Measurements from ENCODE around the gene POLR3K.

DNA sequence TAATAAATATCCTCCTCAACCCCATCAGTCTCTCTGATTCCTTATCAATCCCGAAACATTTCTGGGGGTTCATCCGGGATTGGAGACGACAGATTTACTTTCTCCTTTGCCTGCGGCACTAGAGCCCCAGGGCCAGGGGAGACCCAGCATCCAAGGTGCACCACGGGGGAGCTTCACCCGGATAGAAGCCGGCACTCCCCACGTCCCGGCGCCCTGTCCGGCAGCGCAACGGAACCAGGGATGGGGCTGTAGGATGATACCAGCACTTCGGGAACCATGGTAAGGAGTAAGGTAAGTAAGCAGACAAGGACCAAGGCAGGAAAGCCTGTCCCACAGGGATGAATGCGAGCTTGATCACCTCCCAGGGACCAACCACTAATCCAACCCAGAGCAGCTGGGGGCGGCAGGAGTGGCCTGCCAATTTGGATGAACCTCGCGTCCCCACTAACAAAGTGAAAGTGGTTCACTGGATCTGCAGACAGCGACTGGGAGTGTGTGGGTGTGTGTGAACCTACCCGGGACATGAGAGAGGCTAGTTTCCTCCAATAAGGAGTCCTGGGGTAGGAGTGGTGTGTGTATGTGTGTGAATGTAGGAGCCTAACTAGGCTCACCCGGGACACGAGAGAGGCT lies 11.9 kb downstream of the POLR3K start:
- TF ChIP-seq, protein P1, sequence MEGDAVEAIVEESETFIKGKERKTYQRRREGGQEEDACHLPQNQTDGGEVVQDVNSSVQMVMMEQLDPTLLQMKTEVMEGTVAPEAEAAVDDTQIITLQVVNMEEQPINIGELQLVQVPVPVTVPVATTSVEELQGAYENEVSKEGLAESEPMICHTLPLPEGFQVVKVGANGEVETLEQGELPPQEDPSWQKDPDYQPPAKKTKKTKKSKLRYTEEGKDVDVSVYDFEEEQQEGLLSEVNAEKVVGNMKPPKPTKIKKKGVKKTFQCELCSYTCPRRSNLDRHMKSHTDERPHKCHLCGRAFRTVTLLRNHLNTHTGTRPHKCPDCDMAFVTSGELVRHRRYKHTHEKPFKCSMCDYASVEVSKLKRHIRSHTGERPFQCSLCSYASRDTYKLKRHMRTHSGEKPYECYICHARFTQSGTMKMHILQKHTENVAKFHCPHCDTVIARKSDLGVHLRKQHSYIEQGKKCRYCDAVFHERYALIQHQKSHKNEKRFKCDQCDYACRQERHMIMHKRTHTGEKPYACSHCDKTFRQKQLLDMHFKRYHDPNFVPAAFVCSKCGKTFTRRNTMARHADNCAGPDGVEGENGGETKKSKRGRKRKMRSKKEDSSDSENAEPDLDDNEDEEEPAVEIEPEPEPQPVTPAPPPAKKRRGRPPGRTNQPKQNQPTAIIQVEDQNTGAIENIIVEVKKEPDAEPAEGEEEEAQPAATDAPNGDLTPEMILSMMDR (IDR thresholded peaks at IDR 0.05 in 2 of 3, conservative IDR thresholded peaks at IDR 0.05 in 1 of 3; ENCODE audit: borderline replicate concordance in 1 of 3, insufficient read depth in 1 of 3, low read depth in 2 of 3, low read length in 2 of 3), result no peak
- no peak for TF ChIP-seq POLR2A (IDR thresholded peaks at IDR 0.05; ENCODE audit: borderline replicate concordance, extremely low read depth, insufficient read depth, insufficient read length)
- no peak for TF ChIP-seq ZFX (IDR thresholded peaks at IDR 0.05)
- TF ChIP-seq, protein P2, sequence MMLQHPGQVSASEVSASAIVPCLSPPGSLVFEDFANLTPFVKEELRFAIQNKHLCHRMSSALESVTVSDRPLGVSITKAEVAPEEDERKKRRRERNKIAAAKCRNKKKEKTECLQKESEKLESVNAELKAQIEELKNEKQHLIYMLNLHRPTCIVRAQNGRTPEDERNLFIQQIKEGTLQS (IDR thresholded peaks at IDR 0.05), result no peak
- no peak for TF ChIP-seq SIN3A (IDR thresholded peaks at IDR 0.05; ENCODE audit: low read depth)
- TF ChIP-seq, protein P3, sequence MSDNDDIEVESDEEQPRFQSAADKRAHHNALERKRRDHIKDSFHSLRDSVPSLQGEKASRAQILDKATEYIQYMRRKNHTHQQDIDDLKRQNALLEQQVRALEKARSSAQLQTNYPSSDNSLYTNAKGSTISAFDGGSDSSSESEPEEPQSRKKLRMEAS (IDR thresholded peaks at IDR 0.05), result no peak
- no peak for TF ChIP-seq EZH2 (IDR thresholded peaks at IDR 0.05)
- no peak for TF ChIP-seq EZH2phosphoT487 (IDR thresholded peaks at IDR 0.05; ENCODE audit: borderline replicate concordance)
- TF ChIP-seq, protein P4, sequence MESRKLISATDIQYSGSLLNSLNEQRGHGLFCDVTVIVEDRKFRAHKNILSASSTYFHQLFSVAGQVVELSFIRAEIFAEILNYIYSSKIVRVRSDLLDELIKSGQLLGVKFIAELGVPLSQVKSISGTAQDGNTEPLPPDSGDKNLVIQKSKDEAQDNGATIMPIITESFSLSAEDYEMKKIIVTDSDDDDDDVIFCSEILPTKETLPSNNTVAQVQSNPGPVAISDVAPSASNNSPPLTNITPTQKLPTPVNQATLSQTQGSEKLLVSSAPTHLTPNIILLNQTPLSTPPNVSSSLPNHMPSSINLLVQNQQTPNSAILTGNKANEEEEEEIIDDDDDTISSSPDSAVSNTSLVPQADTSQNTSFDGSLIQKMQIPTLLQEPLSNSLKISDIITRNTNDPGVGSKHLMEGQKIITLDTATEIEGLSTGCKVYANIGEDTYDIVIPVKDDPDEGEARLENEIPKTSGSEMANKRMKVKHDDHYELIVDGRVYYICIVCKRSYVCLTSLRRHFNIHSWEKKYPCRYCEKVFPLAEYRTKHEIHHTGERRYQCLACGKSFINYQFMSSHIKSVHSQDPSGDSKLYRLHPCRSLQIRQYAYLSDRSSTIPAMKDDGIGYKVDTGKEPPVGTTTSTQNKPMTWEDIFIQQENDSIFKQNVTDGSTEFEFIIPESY (IDR thresholded peaks at IDR 0.05; ENCODE audit: extremely low read depth, insufficient replicate concordance, low read length), result no peak
- TF ChIP-seq YY1 (IDR thresholded peaks at IDR 0.05; ENCODE audit: extremely low read depth, insufficient replicate concordance, low read depth, low read length), result no peak
